LHCN-M2 (cell line): ENCODE measurements around the gene AMY2A. TPM values are rescaled to one million over a fixed set of nuclear protein-coding genes. Genes with fewer than 3 reads are reported as not detected.
"Not testable (repeated sequence)": the region's sequence is repeated elsewhere in the genome, so short reads cannot be mapped to it uniquely, and the experiment has no call there.

Source experiments
- DNase-seq: peaks from one replicate; pipeline ENCODE4 v3.0.0-alpha.2; 2012; ENCODE audit warnings: low read depth
- polyA plus RNA-seq: library from polyadenylated mRNA; unstranded; fragments of >200 nt; gene quantifications from one replicate; pipeline ENCODE4 v1.2.1, GENCODE V29; 2012; ENCODE audit warnings: missing spikeins
- total RNA-seq: library from RNA; depleted of rRNA; stranded (reverse); fragments of >200 nt; gene quantifications from 2 replicates; pipeline ENCODE4 v1.2.3, GENCODE V29; 2014; rRNA removed

AMY2A gene
- not detected in 2 replicates for total RNA-seq
- polyA plus RNA-seq: not detected

- DNase-seq: not testable (repeated sequence)
Measured at GRCh38 chr1:103616994-103617477, at the start of gene AMY2A. TSS of gene AMY2A (plus strand) at chr1:103617427. CDS start at chr1:103617441, 14 bp downstream.

GRCh38 chr1:103569493-103569892 is 47.7 kb upstream of the AMY2A start:
- DNase-seq: no peak

- DNase-seq: not testable (repeated sequence)
Measured at GRCh38 chr1:103571289-103571688, 45.9 kb upstream of the AMY2A start, which contains the start of gene AMY2B. TSS of gene AMY2B (plus strand) at chr1:103571589. CDS start at chr1:103571603, 14 bp downstream.

- no peak for DNase-seq
Measured at GRCh38 chr1:103576065-103576464, 41.2 kb upstream of the AMY2A start.

- not testable (repeated sequence) for DNase-seq
Measured at GRCh38 chr1:103576784-103577183, 40.4 kb upstream of the AMY2A start.

- DNase-seq: no peak
Measured at GRCh38 chr1:103582464-103582863, 34.8 kb upstream of the AMY2A start.

GRCh38 chr1:103583887-103584286 is 33.3 kb upstream of the AMY2A start:
- no peak for DNase-seq

GRCh38 chr1:103584537-103584936 is 32.7 kb upstream of the AMY2A start:
- no peak for DNase-seq

- not testable (repeated sequence) for DNase-seq
Measured at GRCh38 chr1:103602740-103603139, 14.5 kb upstream of the AMY2A start.

- DNase-seq: no peak
Measured at GRCh38 chr1:103616362-103616761, 865 bp upstream of the AMY2A start.

- not testable (repeated sequence) for DNase-seq
Measured at GRCh38 chr1:103627436-103627835, 10.2 kb downstream of the AMY2A start.

- not testable (repeated sequence) for DNase-seq
Measured at GRCh38 chr1:103641194-103641593, 24.0 kb downstream of the AMY2A start.

GRCh38 chr1:103643908-103644307 is 26.7 kb downstream of the AMY2A start:
- not testable (repeated sequence) for DNase-seq

- not testable (repeated sequence) for DNase-seq
Measured at GRCh38 chr1:103650305-103650704, 33.1 kb downstream of the AMY2A start.

GRCh38 chr1:103650889-103651288 is 33.7 kb downstream of the AMY2A start:
- DNase-seq: not testable (repeated sequence)

- DNase-seq: not testable (repeated sequence)
Measured at GRCh38 chr1:103654133-103654532, 36.9 kb downstream of the AMY2A start.

- not testable (repeated sequence) for DNase-seq
Measured at GRCh38 chr1:103655460-103655859, 38.2 kb downstream of the AMY2A start, which contains the start of gene AMY1A. TSS of gene AMY1A (plus strand) at chr1:103655760. CDS start at chr1:103656331, 571 bp downstream.

Other genes starting within 250 kb of the AMY2A start
- 6.2 and 6.5 TPM in 2 replicates for gene RNPC3, start 91.7 kb upstream of the AMY2A start, total RNA-seq
- gene AMY2B, start 45.8 kb upstream of the AMY2A start, total RNA-seq: 1.5 and 2.7 TPM in 2 replicates
- not detected in 2 replicates for gene AMY1A, start 38.3 kb downstream of the AMY2A start, total RNA-seq
- not detected in 2 replicates for gene AMY1B, start 78.8 kb downstream of the AMY2A start, total RNA-seq
- gene AMY1C, start 132.5 kb downstream of the AMY2A start, total RNA-seq: not detected in 2 replicates